Prostate gland (tissue), 2 donors: Measurements from ENCODE around the gene NRXN3.

ENCODE experiments used
- CTCF ChIP-seq, 4 experiments: fragments of 200-600 bp in 2 of 4; fragments of 450-650 bp in 2 of 4; sonication (generic) in 2 of 4; IDR thresholded peaks; 1 replicate in 3 of 4; 2 replicates in 1 of 4; pipeline ENCODE4 v1.5.1; 2016 to 2019; ENCODE audit warnings: antibody characterized with exemption in 4 of 4, mild to moderate bottlenecking in 2 of 4, moderate library complexity in 2 of 4
- POLR2AphosphoS5 ChIP-seq: sonication (generic); formaldehyde crosslinking; IDR thresholded peaks from one replicate; pipeline ENCODE4 v1.6.1; 2017; ENCODE audit warnings: antibody characterized with exemption

- TF ChIP-seq POLR2AphosphoS5 (no peak), CTCF (IDR thresholded peaks at IDR 0.05) (no peak)
Measured at GRCh38 chr14:79735121-79735520, 1564.9 kb downstream of the NRXN3 start.
